Ecto neural progenitor cell (in vitro differentiated cells): ENCODE measurements around the gene PCOLCE2.

Source experiments
- DNase-seq: peaks from one replicate; pipeline ENCODE4 v3.0.0-alpha.2; 2018; ENCODE audit warnings: low spot score

The PCOLCE2 gene

DNA sequence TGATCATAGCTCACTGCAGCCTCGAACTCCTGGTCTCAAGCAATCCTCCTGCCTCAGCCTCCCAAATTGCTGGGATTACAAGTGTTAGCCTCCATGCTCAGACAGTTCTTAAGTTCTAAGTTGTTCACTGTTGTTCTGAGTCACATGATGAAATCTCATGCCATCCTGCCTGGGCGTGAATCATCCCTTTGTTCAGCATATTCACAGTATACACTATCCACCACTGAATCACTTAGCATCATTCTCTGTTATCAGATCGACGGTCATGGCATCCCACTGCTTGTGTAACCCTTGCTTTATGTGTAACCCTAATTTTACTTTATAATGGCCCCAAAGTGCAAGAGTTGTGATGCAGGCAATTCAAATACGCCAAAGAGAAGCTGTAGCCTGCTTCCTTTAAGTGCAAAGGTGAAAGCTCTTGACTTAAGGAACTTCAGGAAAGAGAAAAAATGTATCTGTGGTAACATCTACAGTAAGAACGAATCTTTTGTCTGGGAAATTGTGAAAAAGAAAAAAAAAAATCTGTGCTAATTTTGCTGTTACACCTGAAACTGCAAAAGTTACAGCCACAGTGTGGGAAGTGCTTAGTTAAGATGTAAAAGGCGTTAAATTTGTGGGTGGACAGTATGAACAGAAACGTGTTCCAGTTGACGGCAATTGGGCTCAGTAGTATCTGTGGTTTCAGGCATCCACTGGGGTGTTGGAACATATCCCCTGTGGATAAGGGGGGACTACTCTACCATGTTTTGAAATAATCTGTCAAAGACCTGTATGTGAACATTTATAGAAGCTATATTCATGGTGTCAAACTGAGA, 80.6 kb downstream of the PCOLCE2 start:
- no peak for DNase-seq

GRCh38 chr3:142802891-142803290, 86.0 kb downstream of the PCOLCE2 start:
- DNase-seq: no peak

GRCh38 chr3:142801746-142802145, 87.1 kb downstream of the PCOLCE2 start:
- no peak for DNase-seq

- no peak for DNase-seq
Observed at GRCh38 chr3:142796823-142797222, 92.1 kb downstream of the PCOLCE2 start.

- no peak for DNase-seq
Observed at GRCh38 chr3:142795332-142795731, 93.6 kb downstream of the PCOLCE2 start.

GRCh38 chr3:142794508-142794907, 94.4 kb downstream of the PCOLCE2 start:
- DNase-seq: no peak

DNA sequence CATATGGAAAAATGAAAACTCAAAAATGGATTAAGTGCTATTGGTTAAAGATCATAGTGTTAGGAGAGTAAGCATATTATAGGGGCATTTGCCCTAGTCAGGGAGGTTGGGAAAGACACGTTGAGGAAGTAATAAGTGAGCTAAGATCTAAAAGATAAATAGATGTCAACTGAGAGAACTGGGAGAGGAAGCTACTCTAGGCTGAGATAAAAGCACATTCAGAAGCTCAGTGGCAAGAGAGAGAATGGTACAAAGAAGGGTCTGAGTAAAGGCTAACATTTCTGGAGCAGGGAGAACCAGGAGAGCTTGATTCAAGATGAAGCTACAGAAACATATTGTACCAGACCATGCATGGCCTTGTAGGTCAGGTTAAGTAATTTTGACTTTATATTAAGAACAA, 101.2 kb downstream of the PCOLCE2 start:
- no peak for DNase-seq

DNA sequence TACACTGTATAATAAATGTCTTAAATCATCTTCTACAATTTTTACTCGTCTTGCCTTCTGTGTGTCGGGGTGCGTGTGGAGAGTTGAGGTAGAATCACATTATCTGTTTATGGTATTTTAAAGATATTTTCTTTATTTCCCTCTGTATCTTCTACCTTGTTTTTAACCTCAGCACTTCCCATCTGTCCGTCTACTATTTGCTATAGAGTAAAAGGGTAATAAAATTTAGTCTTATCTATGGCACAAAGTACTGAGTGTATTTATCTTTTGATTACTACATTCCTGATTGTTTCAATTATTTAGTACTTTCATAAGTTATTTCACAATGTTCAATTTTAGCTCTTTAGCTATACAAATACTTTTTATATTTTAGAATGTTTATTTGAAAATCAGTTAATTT, 102.9 kb downstream of the PCOLCE2 start:
- DNase-seq: no peak

- no peak for DNase-seq
Observed at GRCh38 chr3:142784228-142784627, 104.7 kb downstream of the PCOLCE2 start.

DNA sequence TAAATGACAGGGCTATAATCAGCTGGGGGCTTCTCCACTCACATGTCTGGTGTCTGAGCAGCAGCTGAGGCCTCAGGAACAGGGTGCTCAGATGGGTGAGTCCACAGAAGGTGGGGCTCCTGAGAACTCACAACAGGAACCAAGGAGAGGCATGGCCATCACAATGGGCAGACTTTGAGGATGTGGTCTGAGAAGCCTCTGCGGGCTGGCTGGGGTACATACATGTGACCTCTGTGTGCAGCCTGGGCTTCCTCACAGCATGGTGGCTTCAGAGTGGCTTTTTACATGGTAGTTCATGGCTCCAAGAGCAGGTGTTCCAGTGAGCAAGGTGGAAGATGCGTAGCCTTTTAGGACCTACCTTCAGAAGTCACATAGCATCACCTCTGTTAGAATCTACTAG, 106.3 kb downstream of the PCOLCE2 start:
- no peak for DNase-seq

GRCh38 chr3:142779591-142779990, 109.3 kb downstream of the PCOLCE2 start:
- no peak for DNase-seq

DNA sequence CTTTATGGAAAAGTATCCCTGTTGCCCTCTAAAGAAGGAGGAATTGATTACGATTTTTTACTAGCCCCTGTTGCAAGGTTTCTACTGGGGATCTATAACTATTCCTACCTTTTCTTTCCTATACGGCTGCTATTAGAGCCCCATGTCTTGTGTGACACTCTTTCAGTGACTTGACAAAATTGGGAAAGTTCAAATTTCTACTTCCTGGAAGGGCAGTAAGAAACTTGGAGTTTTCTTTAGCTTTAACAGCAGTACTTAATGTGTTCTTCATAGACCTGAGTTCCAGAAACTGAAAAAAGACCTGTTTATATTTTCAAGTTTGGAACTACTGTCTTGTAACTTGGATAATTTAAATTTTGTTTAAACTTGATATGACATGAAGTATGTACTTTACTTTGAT, 110.3 kb downstream of the PCOLCE2 start:
- no peak for DNase-seq

DNA sequence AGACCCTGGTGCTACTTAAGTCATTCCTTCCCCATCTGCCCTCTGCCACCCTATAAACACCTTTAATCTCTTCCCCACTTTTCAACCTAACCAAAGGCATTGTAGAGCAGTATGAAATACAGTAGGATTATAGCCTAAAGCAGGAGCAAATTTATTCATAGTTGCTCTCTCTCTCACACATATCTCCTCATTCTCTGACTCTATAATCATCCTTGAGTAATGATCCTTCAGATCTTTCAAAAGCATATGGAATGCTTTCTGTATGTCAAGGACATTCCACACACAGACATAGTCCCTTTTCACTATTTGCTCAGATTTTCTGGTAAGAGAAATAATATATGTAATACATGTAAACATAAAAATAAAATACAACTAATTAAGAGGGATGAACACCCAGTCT, 111.0 kb downstream of the PCOLCE2 start:
- no peak for DNase-seq

- DNase-seq: no peak
Observed at GRCh38 chr3:142768338-142768737, 120.5 kb downstream of the PCOLCE2 start.
